Raji (cell line): ENCODE data around the gene KRTAP19-3.

Experiments used
- POLR2A ChIP-seq: IDR thresholded peaks from 2 replicates; pipeline ENCODE4 v1.6.1; 2011; ENCODE audit warnings: low read depth, low read length, control low read depth; ENCODE audit not compliant: insufficient read depth

KRTAP19-3 gene

GRCh38 chr21:30443226-30443625, 48.6 kb downstream of the KRTAP19-3 start:
- no peak for TF ChIP-seq POLR2A
